HG03097 (cell line): ENCODE measurements around the gene MYO7B.

ENCODE experiments used
- ATAC-seq: cut with Tn5 transposase; IDR thresholded peaks from one replicate; pipeline ENCODE4 v1.9.1; 2021; ENCODE audit not compliant: unreplicated experiment, low FRiP score

The MYO7B gene

GRCh38 chr2:127606625-127607398 is 71.3 kb downstream of the MYO7B start:
- ATAC-seq: no peak

- no peak for ATAC-seq
Observed at GRCh38 chr2:127607399-127607908, 72.0 kb downstream of the MYO7B start.

- no peak for ATAC-seq
Observed at GRCh38 chr2:127608061-127609030, 72.9 kb downstream of the MYO7B start.

GRCh38 chr2:127609031-127609751 is 73.7 kb downstream of the MYO7B start:
- no peak for ATAC-seq

- no peak for ATAC-seq
Observed at GRCh38 chr2:127609818-127610217, 74.3 kb downstream of the MYO7B start.

- no peak for ATAC-seq
Observed at GRCh38 chr2:127610561-127610960, 75.1 kb downstream of the MYO7B start.

- ATAC-seq: no peak
Observed at GRCh38 chr2:127611076-127611925, 75.8 kb downstream of the MYO7B start.

- no peak for ATAC-seq
Observed at GRCh38 chr2:127612111-127612822, 76.8 kb downstream of the MYO7B start.

GRCh38 chr2:127614246-127614645 is 78.8 kb downstream of the MYO7B start:
- ATAC-seq: no peak

- ATAC-seq: no peak
Observed at GRCh38 chr2:127614731-127615130, 79.2 kb downstream of the MYO7B start.

GRCh38 chr2:127615511-127616166 is 80.2 kb downstream of the MYO7B start:
- no peak for ATAC-seq

- ATAC-seq: no peak
Observed at GRCh38 chr2:127618551-127619202, 83.2 kb downstream of the MYO7B start.

GRCh38 chr2:127619203-127619590 is 83.7 kb downstream of the MYO7B start:
- no peak for ATAC-seq

GRCh38 chr2:127619877-127620705 is 84.6 kb downstream of the MYO7B start:
- no peak for ATAC-seq

GRCh38 chr2:127620866-127621265 is 85.4 kb downstream of the MYO7B start:
- no peak for ATAC-seq

- no peak for ATAC-seq
Observed at GRCh38 chr2:127621981-127622431, 86.5 kb downstream of the MYO7B start.
